ENCODE results near the gene ACOT7. TPM values are rescaled to one million over a fixed set of nuclear protein-coding genes. Genes with fewer than 3 reads are reported as not detected.

Gene ACOT7
- total RNA-seq, 1 experiment from 2014 or later, result 151 TPM

- Mint-ChIP-seq H3K27me3 (ENCODE audit: low read depth) (peaks cover 52% of the 10 kb centered on the region), H3K4me1 (peaks cover 10% of the 10 kb centered on the region), H3K4me3 (peak overlapping the region; percentile 57), H3K9me3 (no peaks in the 10 kb centered on the region), H3K27ac (no peak overlapping the region), H3K36me3 (no peaks in the 10 kb centered on the region)
- ChIA-PET POLR2A (interaction anchor here (4.8 kb wide), 1 partner anchor 12 kb away, joined by 22 read pairs; the partner anchor contains the start of gene ICMT), CTCF (interaction anchor here (0.6 to 21.4 kb wide), 12 partner anchors 12 to 196 kb away, joined by 3 to 489 read pairs (median 6); partner anchors contain the start of genes GPR153, HES2, ICMT and RNF207)
- TF ChIP-seq ZSCAN18 (CRISPR knock-in tag; IDR thresholded peaks at IDR 0.05) (no peak), PRRX2 (CRISPR knock-in tag; IDR thresholded peaks at IDR 0.05) (peak; percentile 48; the same call in 1 of the 2 replicates), ZNF219 (CRISPR knock-in tag; IDR thresholded peaks at IDR 0.05; ENCODE audit: borderline replicate concordance) (no peak), IRF2 (CRISPR knock-in tag; IDR thresholded peaks at IDR 0.05; ENCODE audit: borderline replicate concordance, low read depth) (no peak), KAT7 (CRISPR knock-in tag; IDR thresholded peaks at IDR 0.05; ENCODE audit: borderline replicate concordance) (no peak), ZNF416 (CRISPR knock-in tag; IDR thresholded peaks at IDR 0.05) (no peak), HMGXB4 (CRISPR knock-in tag; IDR thresholded peaks at IDR 0.05) (peak; percentile 33; the same call in 1 of the 2 replicates), ATF1 (CRISPR knock-in tag; IDR thresholded peaks at IDR 0.05) (no peak), NFYB (CRISPR knock-in tag; conservative IDR thresholded peaks at IDR 0.05; ENCODE audit: low read depth) (no peak), GTF2I (CRISPR knock-in tag; conservative IDR thresholded peaks at IDR 0.05) (no peak), HMGA2 (CRISPR knock-in tag; IDR thresholded peaks at IDR 0.05) (no peak), ZNF425 (CRISPR knock-in tag; conservative IDR thresholded peaks at IDR 0.05) (no peak), SOX15 (CRISPR knock-in tag; IDR thresholded peaks at IDR 0.05) (no peak), SP1 (CRISPR knock-in tag; conservative IDR thresholded peaks at IDR 0.05) (peak; percentile 42; the same call in 1 of the 2 replicates), ZNF263 (CRISPR knock-in tag; IDR thresholded peaks at IDR 0.05; ENCODE audit: low read depth) (no peak), ELF4 (CRISPR knock-in tag; IDR thresholded peaks at IDR 0.05; ENCODE audit: low read depth) (no peak), GABPB1 (CRISPR knock-in tag; IDR thresholded peaks at IDR 0.05) (no peak), ZNF317 (CRISPR knock-in tag; IDR thresholded peaks at IDR 0.05; ENCODE audit: borderline replicate concordance, low read depth) (no peak), RELA (CRISPR knock-in tag; IDR thresholded peaks at IDR 0.05; ENCODE audit: borderline replicate concordance) (no peak), PREB (CRISPR knock-in tag; IDR thresholded peaks at IDR 0.05; ENCODE audit: borderline replicate concordance) (no peak), ZNF232 (CRISPR knock-in tag; IDR thresholded peaks at IDR 0.05) (no peak)
- ATAC-seq, result no peak
- DNase-seq (ENCODE audit: low spot score), result peak; percentile 23
Measured at GRCh38 chr1:6249739-6250689, 143.6 kb downstream of the ACOT7 start.
